Mucosa of rectum (tissue), 2 donors: ENCODE measurements around the gene NADSYN1.
A peak's percentile ranks its signal among the peaks of the same experiment; 100 is the strongest.

Experiments used
- H3K27ac ChIP-seq, 2 donors: one replicate each; pipeline ENCODE4 v1.7.0; 2013; ENCODE audit warnings: inconsistent platforms in 2 of 2, low read depth in 2 of 2, low read length in 2 of 2
- H3K27me3 ChIP-seq, 2 donors: one replicate each; pipeline ENCODE4 v1.7.0; 2013; ENCODE audit warnings: low read length in 2 of 2; ENCODE audit not compliant: control insufficient read depth in 2 of 2, insufficient read depth in 2 of 2
- H3K36me3 ChIP-seq, 2 donors: one replicate each; pipeline ENCODE4 v1.7.0; 2013; ENCODE audit warnings: low read length in 2 of 2; ENCODE audit not compliant: control insufficient read depth in 2 of 2, insufficient read depth in 2 of 2
- H3K4me1 ChIP-seq, 2 donors: one replicate each; pipeline ENCODE4 v1.7.0; 2013; ENCODE audit warnings: low read length in 2 of 2, mild to moderate bottlenecking in 1 of 2; ENCODE audit not compliant: control insufficient read depth in 2 of 2, insufficient read depth in 2 of 2
- H3K4me3 ChIP-seq, 2 donors: one replicate each; pipeline ENCODE4 v1.7.0; 2013; ENCODE audit warnings: low read length in 2 of 2
- H3K9ac ChIP-seq, 2 donors: one replicate each; pipeline ENCODE4 v1.7.0; 2013; ENCODE audit warnings: low read length in 2 of 2, low read depth in 1 of 2, mild to moderate bottlenecking in 1 of 2
- H3K9me3 ChIP-seq, 2 donors: one replicate each; pipeline ENCODE4 v1.7.0; 2013; ENCODE audit warnings: low read length in 2 of 2; ENCODE audit not compliant: control insufficient read depth in 2 of 2
- donor health status: healthy.
- donor health status: Normal muscosa, but diverticular disease.

NADSYN1 gene

GRCh38 chr11:71449596-71449995 is 3.4 kb upstream of the NADSYN1 start:
- H3K36me3 ChIP-seq: no peaks in the 10 kb centered on the region
- H3K4me1 ChIP-seq: peaks cover 19 to 28% of the 10 kb centered on the region in 2 donors
- no peak overlapping the region for H3K27ac ChIP-seq
- H3K9ac ChIP-seq: peak overlapping the region; percentile 90 to 95
- no peaks in the 10 kb centered on the region for H3K9me3 ChIP-seq
- H3K27me3 ChIP-seq: no peaks in the 10 kb centered on the region
- peak overlapping the region; percentile 84 to 95 for H3K4me3 ChIP-seq

DNA sequence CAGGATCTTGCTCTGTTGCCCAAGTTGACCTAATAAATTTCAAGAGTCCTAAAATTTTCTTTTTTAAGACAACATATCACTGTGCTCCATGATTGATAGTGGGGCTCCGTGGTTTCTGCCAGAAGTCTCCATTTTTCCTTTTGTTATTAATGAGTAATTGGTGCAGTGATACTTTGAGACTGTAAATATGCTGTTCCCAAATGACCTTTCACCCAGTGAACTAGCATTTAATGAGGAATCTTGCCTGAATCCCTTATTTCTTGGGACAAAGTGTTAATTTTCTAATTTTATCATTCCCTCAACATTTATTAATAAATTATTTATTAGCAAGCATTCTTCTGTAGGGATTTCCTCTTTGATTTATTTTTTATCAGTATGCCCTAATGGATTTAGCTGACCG is 2.5 kb upstream of the NADSYN1 start:
- Histone ChIP-seq H3K27ac (no peak overlapping the region), H3K4me1 (peaks cover 21 to 29% of the 10 kb centered on the region in 2 donors)

DNA sequence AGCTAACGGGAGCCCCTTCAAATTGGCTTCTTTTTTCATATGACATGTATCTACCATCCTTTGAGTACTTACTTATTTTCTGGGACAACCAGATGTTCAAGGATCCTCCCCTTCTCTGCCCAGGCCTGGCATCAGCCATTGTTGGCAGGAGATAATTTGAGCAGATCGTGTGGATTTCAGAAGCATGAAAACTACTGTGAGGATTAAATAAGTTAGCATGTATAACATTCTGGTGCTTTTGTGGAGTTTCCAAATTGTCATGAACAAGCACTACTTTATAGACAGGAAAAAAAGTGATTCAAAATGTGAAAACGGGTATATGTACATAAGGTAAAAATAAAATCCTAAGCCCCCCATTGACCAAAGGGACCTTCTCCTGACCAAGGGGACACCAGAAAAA is 2.1 kb upstream of the NADSYN1 start:
- no peak overlapping the region for H3K27ac ChIP-seq

More for the DNA sequence above, 2.5 kb upstream of the NADSYN1 start:
- no peaks in the 10 kb centered on the region for H3K27me3 ChIP-seq
- H3K9me3 ChIP-seq: no peaks in the 10 kb centered on the region
- no peak overlapping the region for H3K4me3 ChIP-seq
- H3K9ac ChIP-seq: no peak overlapping the region
- peaks cover 5 to 6% of the 10 kb centered on the region in 2 donors for H3K36me3 ChIP-seq

DNA sequence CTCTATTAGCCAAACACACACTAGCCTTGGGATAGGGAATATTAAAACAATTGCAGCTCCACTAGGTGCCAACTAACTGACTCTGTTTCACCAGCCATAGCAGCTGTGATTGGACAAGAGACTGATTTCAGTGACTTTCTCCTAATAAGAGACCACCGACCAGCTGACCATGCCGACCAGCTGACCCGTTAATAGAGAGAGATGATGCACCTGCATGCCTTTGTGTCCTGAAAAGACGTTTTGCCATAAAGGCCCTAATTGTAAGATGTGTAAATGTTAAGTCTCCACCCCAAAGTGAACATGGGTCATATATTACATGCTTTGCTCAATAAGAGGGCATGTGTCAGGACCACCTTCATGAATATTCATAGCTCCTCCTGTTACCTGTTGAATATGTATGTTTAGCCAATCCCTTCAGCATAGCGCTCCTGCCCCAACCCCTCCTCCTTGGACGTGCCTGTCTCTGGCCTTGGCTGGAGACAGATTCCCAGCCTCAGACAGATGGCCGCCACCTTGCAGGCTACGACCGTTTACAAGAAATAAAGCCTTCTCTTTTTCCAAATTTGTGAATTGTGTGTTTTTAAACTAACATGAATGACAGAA is 1.3 kb upstream of the NADSYN1 start:
- Histone ChIP-seq H3K9me3 (no peaks in the 10 kb centered on the region), H3K4me1 (peaks cover 21 to 29% of the 10 kb centered on the region in 2 donors), H3K9ac (peak overlapping the region; percentile 79 to 87), H3K27me3 (no peaks in the 10 kb centered on the region), H3K4me3 (peak overlapping the region; percentile 79 to 97), H3K36me3 (peaks cover 17 to 18% of the 10 kb centered on the region in 2 donors), H3K27ac (peak overlapping the region; percentile 76 to 89)

More for the DNA sequence above, 2.1 kb upstream of the NADSYN1 start:
- Histone ChIP-seq H3K27me3 (no peaks in the 10 kb centered on the region), H3K4me3 (no peak overlapping the region), H3K9me3 (no peaks in the 10 kb centered on the region), H3K4me1 (peaks cover 21 to 29% of the 10 kb centered on the region in 2 donors), H3K36me3 (peaks cover 10 to 11% of the 10 kb centered on the region in 2 donors), H3K9ac (no peak overlapping the region)

GRCh38 chr11:71452199-71453036 is 585 bp upstream of the NADSYN1 start:
- peaks cover 20 to 29% of the 10 kb centered on the region in 2 donors for H3K4me1 ChIP-seq
- H3K27ac ChIP-seq: peak overlapping the region; percentile 76 to 89
- H3K4me3 ChIP-seq: peak overlapping the region; percentile 79 to 97
- H3K27me3 ChIP-seq: no peaks in the 10 kb centered on the region
- H3K36me3 ChIP-seq: peaks cover 24 to 26% of the 10 kb centered on the region in 2 donors
- peak overlapping the region; percentile 79 to 87 for H3K9ac ChIP-seq
- H3K9me3 ChIP-seq: no peaks in the 10 kb centered on the region

- Histone ChIP-seq H3K4me1 (peaks cover 16 to 25% of the 10 kb centered on the region in 2 donors), H3K9me3 (no peaks in the 10 kb centered on the region), H3K9ac (peak overlapping the region; percentile 76 to 90), H3K27me3 (no peaks in the 10 kb centered on the region), H3K27ac (peak overlapping the region; percentile 83 to 86), H3K4me3 (peak overlapping the region; percentile 79 to 86), H3K36me3 (peaks cover 36 to 37% of the 10 kb centered on the region in 2 donors)
These were observed 908 bp downstream of the NADSYN1 start for GRCh38 chr11:71453918-71454304.

GRCh38 chr11:71454470-71455113 is 1.6 kb downstream of the NADSYN1 start:
- H3K9ac ChIP-seq: no peak overlapping the region
- H3K9me3 ChIP-seq: no peaks in the 10 kb centered on the region
- peaks cover 43 to 44% of the 10 kb centered on the region in 2 donors for H3K36me3 ChIP-seq
- peaks cover 12 to 18% of the 10 kb centered on the region in 2 donors for H3K4me1 ChIP-seq
- H3K4me3 ChIP-seq: peak overlapping the region in 1 of 2 donors; percentile 86
- no peaks in the 10 kb centered on the region for H3K27me3 ChIP-seq
- H3K27ac ChIP-seq: no peak overlapping the region

GRCh38 chr11:71456294-71456693 is 3.3 kb downstream of the NADSYN1 start:
- Histone ChIP-seq H3K9ac (no peak overlapping the region), H3K4me3 (no peak overlapping the region), H3K27me3 (no peaks in the 10 kb centered on the region), H3K27ac (no peak overlapping the region), H3K36me3 (peaks cover 54 to 57% of the 10 kb centered on the region in 2 donors), H3K9me3 (no peaks in the 10 kb centered on the region), H3K4me1 (peaks cover 12 to 16% of the 10 kb centered on the region in 2 donors)

DNA sequence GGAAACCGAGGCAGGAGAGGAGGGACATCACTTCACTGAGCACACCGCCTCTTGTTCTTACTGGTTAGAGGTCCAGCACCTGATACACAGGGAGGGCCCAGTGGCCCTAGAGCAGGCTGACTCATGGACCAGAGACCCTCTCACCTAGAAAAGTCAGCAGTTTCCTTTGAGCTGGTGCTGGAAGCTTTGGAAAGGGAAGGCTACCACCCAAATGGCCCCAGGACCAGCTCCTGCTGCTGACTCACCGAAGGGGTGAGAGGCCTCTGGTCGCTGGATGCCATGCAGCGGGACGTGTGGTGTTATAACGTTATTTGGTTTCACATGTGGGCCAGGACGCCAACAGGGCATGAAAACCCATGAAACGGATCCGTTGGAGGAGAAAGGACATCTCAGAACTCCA is 3.8 kb downstream of the NADSYN1 start:
- Histone ChIP-seq H3K9ac (no peak overlapping the region), H3K4me1 (peaks cover 12 to 16% of the 10 kb centered on the region in 2 donors), H3K27ac (no peak overlapping the region), H3K9me3 (no peaks in the 10 kb centered on the region), H3K36me3 (peaks cover 57 to 58% of the 10 kb centered on the region in 2 donors), H3K27me3 (no peaks in the 10 kb centered on the region), H3K4me3 (no peak overlapping the region)
